HG02642 (cell line): ENCODE results near the gene SPRED3.
A peak's percentile ranks its signal among the peaks of the same experiment; 100 is the strongest.
"Not testable (repeated sequence)": the region's sequence is repeated elsewhere in the genome, so short reads cannot be mapped to it uniquely, and the experiment has no call there.

Experiments used
- ATAC-seq: cut with Tn5 transposase; IDR thresholded peaks from one replicate; pipeline ENCODE4 v1.9.1; 2021; ENCODE audit warnings: mild to moderate bottlenecking; ENCODE audit not compliant: unreplicated experiment, poor library complexity

Gene SPRED3

GRCh38 chr19:38389957-38390924 is 1.7 kb downstream of the SPRED3 start:
- no peak for ATAC-seq

GRCh38 chr19:38391911-38392464 is 3.5 kb downstream of the SPRED3 start:
- ATAC-seq: no peak

- no peak for ATAC-seq
Measured at GRCh38 chr19:38392707-38393308, 4.3 kb downstream of the SPRED3 start.

GRCh38 chr19:38394488-38394887 is 6.0 kb downstream of the SPRED3 start:
- no peak for ATAC-seq

GRCh38 chr19:38395381-38396114 is 7.1 kb downstream of the SPRED3 start:
- ATAC-seq: no peak

GRCh38 chr19:38399081-38399480 is 10.6 kb downstream of the SPRED3 start:
- no peak for ATAC-seq

GRCh38 chr19:38399537-38399936 is 11.0 kb downstream of the SPRED3 start:
- no peak for ATAC-seq

- no peak for ATAC-seq
Measured at GRCh38 chr19:38400361-38400760, 11.9 kb downstream of the SPRED3 start.

- no peak for ATAC-seq
Measured at GRCh38 chr19:38401148-38401547, 12.7 kb downstream of the SPRED3 start.

- no peak for ATAC-seq
Measured at GRCh38 chr19:38402623-38402966, 14.1 kb downstream of the SPRED3 start.

GRCh38 chr19:38402967-38403674 is 14.6 kb downstream of the SPRED3 start, which contains the start of gene FAM98C:
FAM98C (plus strand) TSS chr19:38403093; CDS start chr19:38403154, 61 bp downstream.
- ATAC-seq: peak; percentile 96

GRCh38 chr19:38404858-38405257 is 16.4 kb downstream of the SPRED3 start:
- ATAC-seq: no peak

GRCh38 chr19:38405276-38405675 is 16.8 kb downstream of the SPRED3 start:
- no peak for ATAC-seq

- ATAC-seq: no peak
Measured at GRCh38 chr19:38409631-38410133, 21.2 kb downstream of the SPRED3 start.

- ATAC-seq: not testable (repeated sequence)
Measured at GRCh38 chr19:38410407-38410806, 21.9 kb downstream of the SPRED3 start.

- ATAC-seq: no peak
Measured at GRCh38 chr19:38411041-38411712, 22.7 kb downstream of the SPRED3 start.

- ATAC-seq: not testable (repeated sequence)
Measured at GRCh38 chr19:38411898-38412297, 23.4 kb downstream of the SPRED3 start.

GRCh38 chr19:38412491-38412890 is 24.0 kb downstream of the SPRED3 start:
- ATAC-seq: no peak

GRCh38 chr19:38412961-38413360 is 24.5 kb downstream of the SPRED3 start:
- ATAC-seq: no peak
